GM10248 (cell line): Measurements from ENCODE around the gene POU6F2.
"Not testable (repeated sequence)": the region's sequence is repeated elsewhere in the genome, so short reads cannot be mapped to it uniquely, and the experiment has no call there.

Experiments used
- CTCF ChIA-PET: fragments of 300-600 bp; sonication (Branson Sonifier 250); formaldehyde crosslinking; extraction: SDS; loops from one replicate; lab custom pipeline; 2021; ENCODE audit warnings: antibody characterized with exemption; lab: Yijun Ruan, JAX
- POLR2A ChIA-PET: fragments of 350-650 bp; sonication (Branson Sonifier 250); formaldehyde crosslinking; extraction: SDS; loops from one replicate; lab custom pipeline; 2020; ENCODE audit warnings: antibody characterized with exemption; lab: Yijun Ruan, JAX
- DNase-seq: peaks from one replicate; pipeline ENCODE4 v3.0.0; 2012; ENCODE audit errors: extremely low spot score
- CTCF ChIP-seq: IDR thresholded peaks from 2 replicates; pipeline ENCODE4 v1.5.1; 2012; ENCODE audit warnings: mild to moderate bottlenecking, low read depth; ENCODE audit errors: extremely low read depth, missing control alignments, control extremely low read depth

The POU6F2 gene

GRCh38 chr7:39367943-39368342 lies 390.2 kb downstream of the POU6F2 start:
- no peak for DNase-seq
- CTCF ChIA-PET = interaction anchor here (0.9 kb wide), 1 partner anchor 47 kb away, joined by 3 read pairs; no protein-coding TSS in a partner anchor
- POLR2A ChIA-PET = no interaction called here
- no peak for TF ChIP-seq CTCF

GRCh38 chr7:39372383-39372782 lies 394.7 kb downstream of the POU6F2 start:
- CTCF ChIA-PET = no interaction called here
- no peak for TF ChIP-seq CTCF

GRCh38 chr7:39374436-39375040 lies 396.8 kb downstream of the POU6F2 start:
- ChIA-PET CTCF (no interaction called here), POLR2A (no interaction called here)
- no peak for DNase-seq
- TF ChIP-seq CTCF = no peak

More at GRCh38 chr7:39372383-39372782, 394.7 kb downstream of the POU6F2 start:
- POLR2A ChIA-PET = no interaction called here
- DNase-seq = no peak

- no peak for DNase-seq
- ChIA-PET CTCF (no interaction called here), POLR2A (no interaction called here)
- TF ChIP-seq CTCF = no peak
These were observed 397.6 kb downstream of the POU6F2 start for GRCh38 chr7:39375047-39375873.

- TF ChIP-seq CTCF = no peak
- POLR2A ChIA-PET = no interaction called here
- no peak for DNase-seq
- CTCF ChIA-PET = no interaction called here
These were observed 398.1 kb downstream of the POU6F2 start for GRCh38 chr7:39375874-39376190.

GRCh38 chr7:39376881-39377280 lies 399.2 kb downstream of the POU6F2 start:
- POLR2A ChIA-PET, DNase-seq, CTCF ChIA-PET: not testable (repeated sequence)

GRCh38 chr7:39379416-39379815 lies 401.7 kb downstream of the POU6F2 start:
- CTCF ChIA-PET = interaction anchor here (1.2 kb wide), 1 partner anchor 28 kb away, joined by 4 read pairs; no protein-coding TSS in a partner anchor

More at GRCh38 chr7:39379416-39379815, 401.7 kb downstream of the POU6F2 start:
- TF ChIP-seq CTCF = no peak
- POLR2A ChIA-PET = no interaction called here
- DNase-seq = no peak
